ENCODE measurements around the gene MAPK8. TPM values are rescaled to one million over a fixed set of nuclear protein-coding genes. Genes with fewer than 3 reads are reported as not detected.

Gene MAPK8
- total and polyA plus RNA-seq, 2 of the 4 experiments (the other 2 are of a cell fraction) = 41.5 to 54.7 TPM

DNA sequence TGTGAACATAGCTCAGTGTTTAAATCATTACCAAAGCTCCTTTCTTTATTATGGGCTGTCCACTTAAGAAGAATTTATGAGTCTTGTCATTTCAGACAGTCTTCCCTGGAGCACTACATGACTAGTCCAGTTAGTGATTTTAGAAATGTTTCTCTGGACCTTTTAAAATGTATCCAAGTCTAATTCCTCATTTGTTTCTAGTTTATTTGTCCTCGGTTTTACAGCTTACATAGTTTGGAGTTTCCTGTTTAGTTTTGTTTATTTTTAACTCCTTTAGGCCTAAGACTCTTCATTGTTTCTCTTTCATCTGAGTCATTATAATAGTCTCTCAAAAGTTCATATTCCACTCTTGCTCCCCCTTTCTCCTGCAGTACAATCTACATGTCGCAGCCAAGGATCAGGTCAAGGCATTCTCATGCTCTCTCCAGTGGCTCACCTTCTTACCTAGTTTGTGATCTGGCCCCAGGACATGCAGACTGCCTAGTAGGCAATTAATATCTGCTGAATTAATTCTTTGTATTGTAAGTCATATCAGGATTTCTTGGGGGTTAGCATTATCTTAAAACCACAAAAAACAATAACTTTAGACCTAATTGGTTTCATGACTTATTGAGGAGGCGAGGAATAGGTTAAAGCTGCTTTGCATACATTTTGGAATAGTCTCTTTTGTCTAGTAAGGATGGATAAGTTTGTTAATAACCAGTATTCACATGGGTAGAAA, 93.8 kb downstream of the MAPK8 start:
- Histone ChIP-seq H3K9ac (ENCODE audit: low read depth, low read length) (no peak overlapping the region), H3K9me1 (ENCODE audit: insufficient read depth, low read length) (peaks cover 16% of the 10 kb centered on the region), H2BK120ac (ENCODE audit: low read depth, low read length) (peak overlapping the region; percentile 33; the same call in 1 of the 2 replicates), H3K18ac (ENCODE audit: low read depth, low read length) (peak overlapping the region; percentile 60; the same call in 1 of the 2 replicates), H2BK20ac (ENCODE audit: low read depth, low read length) (peak overlapping the region; percentile 41; the same call in 1 of the 2 replicates), H3K27ac (ENCODE audit: insufficient read depth, low read length) (peak overlapping the region; percentile 72), H3K4me3 (ENCODE audit: insufficient read depth, low read depth, low read length) (no peak overlapping the region), H3K23ac (ENCODE audit: low read depth, low read length) (peak overlapping the region; percentile 40; the same call in 1 of the 2 replicates), H4K20me1 (ENCODE audit: insufficient read depth, low read length) (peaks cover 22% of the 10 kb centered on the region; the same call in 1 of the 2 replicates), H3K9me3 (ENCODE audit: control insufficient read depth, insufficient read depth, low read length) (no peaks in the 10 kb centered on the region), H3K79me1 (ENCODE audit: low read depth in 1 of 2, low read length in 2 of 2) (peaks cover 11 to 42% of the 10 kb centered on the region in 2 experiments; a peak in 3 of 4 replicates), H2BK5ac (ENCODE audit: low read depth, low read length, poor library complexity, severe bottlenecking) (peak overlapping the region; percentile 68), H2AK5ac (ENCODE audit: low read depth, low read length) (peak overlapping the region; percentile 74), H2BK15ac (ENCODE audit: low read depth, low read length) (peak overlapping the region; percentile 5; the same call in 2 of the 3 replicates), H4K91ac (ENCODE audit: insufficient read depth, low read depth, low read length) (no peak overlapping the region), H4K5ac (ENCODE audit: low read depth, low read length) (no peak overlapping the region), H3K4me1 (ENCODE audit: control insufficient read depth, insufficient read depth, low read length) (peaks cover 12% of the 10 kb centered on the region), H4K8ac (ENCODE audit: low read depth in 2 of 2, low read length in 2 of 2) (peak overlapping the region; percentile 7 to 32; a peak in 1 of 4 replicates), H2AFZ (replicated peaks; ENCODE audit: low read length, poor library complexity) (no peak overlapping the region), H3K4ac (ENCODE audit: low read depth, low read length) (peak overlapping the region; percentile 85; the same call in 1 of the 2 replicates), H3K14ac (replicated peaks; ENCODE audit: low read depth, low read length) (peak overlapping the region; percentile 7; the same call in 1 of the 2 replicates), H3K56ac (ENCODE audit: extremely low read depth, insufficient read depth, low read length) (no peak overlapping the region), H2AK9ac (replicated peaks; ENCODE audit: low read depth, low read length, poor library complexity) (no peak overlapping the region), H3K4me2 (ENCODE audit: low read depth, low read length) (peak overlapping the region; percentile 50; the same call in 1 of the 2 replicates), H3K36me3 (ENCODE audit: control insufficient read depth, insufficient read depth, low read length) (no peaks in the 10 kb centered on the region), H3K27me3 (ENCODE audit: control insufficient read depth, insufficient read depth, low read length) (no peaks in the 10 kb centered on the region)
- ChIA-PET POLR2A (ENCODE audit: unreplicated experiment) (no interaction called here), CTCF (interaction anchor here (0.6 kb wide), 1 partner anchor 26 kb away, joined by 3 read pairs; no protein-coding TSS in a partner anchor)
- in situ Hi-C loops (cut with MboI; ENCODE audit: low sequenced_read_pairs) = no loop called here
- dilution Hi-C loops (cut with HindIII; ENCODE audit: low sequenced_read_pairs, unreplicated experiment) = no loop called here
- no CpG with 5 or more reads among the region's 3 CpGs for WGBS, 2 experiments (ENCODE audit: extremely low coverage in 2 of 2, insufficient read length in 1 of 2)
- ATAC-seq (ENCODE audit: low read depth) (peak; percentile 87), DNase-seq (peak; percentile 64)
- BruUV-seq (replicated peaks) = no TSS peak
- intact Hi-C loops (cut with micrococcal nuclease) = no loop called here
- TF ChIP-seq RFX5 (IDR thresholded peaks at IDR 0.05; ENCODE audit: low read depth, low read length) = no peak
- TF ChIP-seq RCOR1 (IDR thresholded peaks at IDR 0.05; ENCODE audit: insufficient replicate concordance, low read length) = no peak
- TF ChIP-seq, protein P1, sequence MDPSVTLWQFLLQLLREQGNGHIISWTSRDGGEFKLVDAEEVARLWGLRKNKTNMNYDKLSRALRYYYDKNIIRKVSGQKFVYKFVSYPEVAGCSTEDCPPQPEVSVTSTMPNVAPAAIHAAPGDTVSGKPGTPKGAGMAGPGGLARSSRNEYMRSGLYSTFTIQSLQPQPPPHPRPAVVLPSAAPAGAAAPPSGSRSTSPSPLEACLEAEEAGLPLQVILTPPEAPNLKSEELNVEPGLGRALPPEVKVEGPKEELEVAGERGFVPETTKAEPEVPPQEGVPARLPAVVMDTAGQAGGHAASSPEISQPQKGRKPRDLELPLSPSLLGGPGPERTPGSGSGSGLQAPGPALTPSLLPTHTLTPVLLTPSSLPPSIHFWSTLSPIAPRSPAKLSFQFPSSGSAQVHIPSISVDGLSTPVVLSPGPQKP (IDR thresholded peaks at IDR 0.05; ENCODE audit: borderline replicate concordance, low read depth, low read length) = no peak

Measured in IMR-90 (cell line).